ENCODE data around the gene ITGAL.

The ITGAL gene

DNA sequence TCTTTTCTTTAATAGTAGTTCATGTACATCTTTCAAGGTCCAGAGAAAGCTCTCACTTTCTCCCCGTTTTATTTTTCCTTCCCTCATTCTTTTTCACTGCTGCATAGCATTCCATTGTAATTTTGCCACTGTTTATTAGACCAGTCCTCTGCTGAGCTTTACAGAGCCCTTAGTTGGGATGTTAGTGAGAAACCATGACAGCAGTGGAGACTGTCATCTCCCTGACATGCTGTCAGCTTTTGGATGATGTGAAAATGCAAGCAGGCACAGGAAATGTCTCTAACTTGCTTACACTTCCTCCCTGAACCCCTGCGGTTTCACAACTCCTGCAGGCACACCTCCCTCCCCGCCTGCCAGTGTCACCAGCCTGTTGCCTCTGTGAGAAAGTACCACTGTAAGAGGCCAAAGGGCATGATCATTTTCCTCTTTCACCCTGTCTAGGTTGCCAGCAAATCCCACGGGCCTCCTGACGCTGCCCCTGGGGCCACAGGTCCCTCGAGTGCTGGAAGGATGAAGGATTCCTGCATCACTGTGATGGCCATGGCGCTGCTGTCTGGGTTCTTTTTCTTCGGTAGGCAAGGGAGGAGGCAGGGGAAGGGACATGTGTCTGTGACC, at the start of gene ITGAL:
ITGAL (plus strand) TSS at position 415 of the 615 bp plus-strand sequence; CDS start at position 511, 96 bp downstream.
- H3K27ac Mint-ChIP-seq = peak within 1 kb of the TSS; percentile 95
- H3K27me3 Mint-ChIP-seq = no peaks in the 10 kb centered on the region
- H3K4me3 Mint-ChIP-seq = peak within 1 kb of the TSS; percentile 99
- H3K36me3 Mint-ChIP-seq = peaks cover 6% of the 10 kb centered on the region
- H3K4me1 Mint-ChIP-seq (ENCODE audit: low read depth) = peaks cover 67% of the 10 kb centered on the region
- no peaks in the 10 kb centered on the region for H3K9me3 Mint-ChIP-seq (ENCODE audit: low read depth)

DNA sequence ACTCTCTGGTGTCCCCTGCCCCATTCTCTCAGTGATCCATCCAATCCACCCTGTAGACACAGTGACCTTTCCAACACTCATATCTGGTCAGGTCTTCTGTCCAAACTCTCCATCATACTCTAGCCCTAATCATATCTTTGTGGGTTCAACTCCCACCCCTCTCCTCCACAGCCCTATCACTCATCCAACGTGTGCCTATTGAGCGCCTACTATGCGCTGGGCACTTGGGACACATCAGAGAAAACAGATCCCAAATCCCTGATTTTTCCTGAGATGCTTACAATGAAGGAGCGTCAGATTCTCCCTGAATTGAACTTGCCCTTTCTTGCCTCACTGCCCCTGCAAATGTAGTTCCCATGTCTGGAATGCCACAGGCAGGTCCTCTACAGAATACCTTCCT, 44.5 kb upstream of the ITGAL start:
- H3K4me3 Mint-ChIP-seq = no peak overlapping the region
- H3K27me3 Mint-ChIP-seq = no peaks in the 10 kb centered on the region
- peaks cover 14% of the 10 kb centered on the region for H3K4me1 Mint-ChIP-seq (ENCODE audit: low read depth)
- no peaks in the 10 kb centered on the region for H3K9me3 Mint-ChIP-seq (ENCODE audit: low read depth)
- H3K27ac Mint-ChIP-seq = peak overlapping the region; percentile 84
- H3K36me3 Mint-ChIP-seq = peaks cover 6% of the 10 kb centered on the region

- H3K36me3 Mint-ChIP-seq = peaks cover 6% of the 10 kb centered on the region
- no peak overlapping the region for H3K4me3 Mint-ChIP-seq
- H3K27ac Mint-ChIP-seq = no peak overlapping the region
- no peaks in the 10 kb centered on the region for H3K9me3 Mint-ChIP-seq (ENCODE audit: low read depth)
- no peaks in the 10 kb centered on the region for H3K27me3 Mint-ChIP-seq
- H3K4me1 Mint-ChIP-seq (ENCODE audit: low read depth) = peaks cover 17% of the 10 kb centered on the region
Observed at GRCh38 chr16:30429418-30429677, 43.2 kb upstream of the ITGAL start.

DNA sequence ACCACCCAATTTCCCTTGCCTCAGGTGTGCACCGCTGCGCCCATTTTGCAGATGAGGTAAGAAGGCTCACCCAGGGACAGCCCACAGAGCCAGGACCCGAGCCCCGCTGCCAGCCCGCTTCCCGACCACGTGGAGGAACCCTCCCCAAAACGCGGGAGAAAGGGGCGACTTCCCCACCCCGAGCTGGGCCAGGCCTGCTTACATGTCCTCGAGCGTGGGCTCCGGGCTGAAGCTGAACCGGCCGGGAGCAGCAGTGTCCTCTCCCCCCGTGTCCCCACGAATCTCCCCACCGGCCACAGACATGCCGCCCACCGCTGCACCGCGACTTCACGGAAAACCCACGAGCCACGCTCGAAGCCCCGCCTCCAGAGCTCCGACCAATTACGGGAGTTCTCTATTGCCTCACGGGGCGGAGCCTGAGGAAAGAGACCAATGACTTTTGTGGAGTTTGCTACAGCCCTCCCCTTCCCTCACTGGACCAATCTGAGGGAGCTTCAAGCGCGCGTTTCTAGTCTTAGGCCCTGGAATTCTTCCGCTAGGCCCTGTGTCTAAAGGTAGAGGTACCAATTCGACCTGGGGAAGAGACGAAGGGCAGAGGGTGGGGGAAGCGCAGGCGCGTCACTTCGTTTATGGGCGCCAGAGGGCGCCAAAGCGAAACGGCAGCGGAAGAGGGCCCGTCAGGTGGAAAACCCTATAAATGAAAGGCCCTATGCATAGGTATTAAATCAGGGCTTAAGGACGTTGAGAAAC, 42.7 kb upstream of the ITGAL start, which contains the start of gene DCTPP1:
DCTPP1 (minus strand) TSS at position 353 of the 750 bp plus-strand sequence; CDS start at position 303, 50 bp downstream.
- H3K4me3 Mint-ChIP-seq = no peak within 1 kb of the TSS
- no peak within 1 kb of the TSS for H3K27ac Mint-ChIP-seq
- H3K9me3 Mint-ChIP-seq (ENCODE audit: low read depth) = no peaks in the 10 kb centered on the region
- no peaks in the 10 kb centered on the region for H3K27me3 Mint-ChIP-seq
- H3K36me3 Mint-ChIP-seq = peaks cover 6% of the 10 kb centered on the region
- peaks cover 20% of the 10 kb centered on the region for H3K4me1 Mint-ChIP-seq (ENCODE audit: low read depth)

GRCh38 chr16:30430428-30430970, 42.0 kb upstream of the ITGAL start:
- H3K27ac Mint-ChIP-seq = no peak overlapping the region
- H3K27me3 Mint-ChIP-seq = no peaks in the 10 kb centered on the region
- H3K4me1 Mint-ChIP-seq (ENCODE audit: low read depth) = peaks cover 23% of the 10 kb centered on the region
- H3K4me3 Mint-ChIP-seq = no peak overlapping the region
- H3K36me3 Mint-ChIP-seq = peaks cover 6% of the 10 kb centered on the region
- no peaks in the 10 kb centered on the region for H3K9me3 Mint-ChIP-seq (ENCODE audit: low read depth)

DNA sequence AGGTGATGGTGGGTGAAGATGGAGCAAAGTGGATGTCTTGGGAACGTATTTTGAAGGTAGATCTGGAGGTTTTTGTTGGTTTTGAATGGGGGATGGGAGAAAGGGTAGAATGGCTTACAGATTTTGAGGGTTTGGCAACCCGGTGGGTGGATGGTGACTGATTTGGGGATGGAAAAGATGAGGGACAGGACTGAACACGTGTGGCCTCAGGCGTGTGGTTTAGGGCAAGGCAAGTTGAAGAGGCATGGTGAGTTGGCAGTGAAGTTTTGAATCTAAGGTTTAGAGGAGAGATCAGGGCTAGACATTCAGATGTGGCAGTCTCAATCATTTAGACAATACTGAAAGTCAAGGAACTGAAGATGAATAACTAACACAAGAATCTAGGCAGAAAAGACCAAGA, 37.7 kb upstream of the ITGAL start:
- Mint-ChIP-seq H3K36me3 (no peaks in the 10 kb centered on the region), H3K27ac (peak overlapping the region; percentile 41), H3K4me3 (no peak overlapping the region), H3K9me3 (ENCODE audit: low read depth) (no peaks in the 10 kb centered on the region), H3K4me1 (ENCODE audit: low read depth) (peaks cover 9% of the 10 kb centered on the region), H3K27me3 (no peaks in the 10 kb centered on the region)

GRCh38 chr16:30437511-30438046, 35.0 kb upstream of the ITGAL start:
- Mint-ChIP-seq H3K36me3 (no peaks in the 10 kb centered on the region), H3K27ac (no peak overlapping the region)

DNA sequence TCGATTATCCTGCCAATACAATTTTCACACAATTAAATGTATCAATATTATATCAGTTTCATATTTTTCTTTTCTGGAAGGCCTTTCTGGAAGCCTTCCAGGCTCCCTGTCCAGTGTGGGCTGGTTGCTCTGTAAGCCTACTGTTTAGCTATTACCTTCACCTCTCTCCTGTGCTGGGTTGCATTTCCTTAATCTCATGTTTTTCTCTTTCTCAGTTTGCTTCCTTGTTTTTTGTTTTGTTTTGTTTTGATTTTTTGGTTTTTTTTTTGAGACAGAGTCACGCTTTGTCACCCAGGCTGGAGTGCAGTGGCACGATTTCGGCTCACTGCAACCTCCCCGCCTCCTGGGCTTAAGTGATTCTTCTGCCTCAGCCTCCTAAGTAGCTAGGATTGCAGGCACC, 33.7 kb upstream of the ITGAL start:
- peaks cover 20% of the 10 kb centered on the region for H3K4me1 Mint-ChIP-seq (ENCODE audit: low read depth)
- H3K4me3 Mint-ChIP-seq = no peak overlapping the region
- H3K27me3 Mint-ChIP-seq = no peaks in the 10 kb centered on the region
- no peaks in the 10 kb centered on the region for H3K9me3 Mint-ChIP-seq (ENCODE audit: low read depth)
- no peak overlapping the region for H3K27ac Mint-ChIP-seq
- peaks cover 8% of the 10 kb centered on the region for H3K36me3 Mint-ChIP-seq

More at GRCh38 chr16:30437511-30438046, 35.0 kb upstream of the ITGAL start:
- H3K4me3 Mint-ChIP-seq = no peak overlapping the region
- H3K9me3 Mint-ChIP-seq (ENCODE audit: low read depth) = no peaks in the 10 kb centered on the region
- H3K27me3 Mint-ChIP-seq = no peaks in the 10 kb centered on the region
- H3K4me1 Mint-ChIP-seq (ENCODE audit: low read depth) = peaks cover 11% of the 10 kb centered on the region

DNA sequence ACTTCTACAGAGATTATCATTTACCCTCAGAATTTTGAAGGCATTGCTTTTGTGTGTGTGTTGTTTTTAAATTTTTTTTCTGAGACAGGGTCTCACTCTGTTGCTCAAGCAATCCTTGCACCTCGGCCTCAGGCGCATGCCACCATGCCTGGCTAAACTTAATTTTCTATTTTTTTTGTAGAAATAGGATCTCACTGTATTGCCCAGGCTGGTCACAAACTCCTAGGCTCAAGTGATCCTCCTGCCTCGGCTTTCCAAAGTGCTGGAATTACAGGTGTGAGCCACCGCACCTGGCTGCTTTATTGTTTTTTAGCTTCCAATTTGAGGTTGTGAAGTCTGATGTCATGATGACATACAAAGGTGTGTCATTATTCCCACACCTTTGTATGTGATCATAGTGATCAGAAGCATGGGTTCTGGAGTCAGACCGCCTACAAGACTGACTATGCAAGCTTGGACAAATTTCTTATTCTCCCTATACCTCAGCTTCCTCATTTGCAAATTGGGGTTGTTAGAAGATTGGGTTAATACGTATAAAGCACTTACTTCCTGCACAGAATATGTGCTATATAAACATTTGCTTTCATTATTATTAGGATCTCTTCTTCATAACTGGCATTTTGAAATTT, 32.7 kb upstream of the ITGAL start:
- Mint-ChIP-seq H3K9me3 (ENCODE audit: low read depth) (no peaks in the 10 kb centered on the region), H3K4me3 (no peak overlapping the region), H3K36me3 (peaks cover 11% of the 10 kb centered on the region), H3K27ac (no peak overlapping the region), H3K4me1 (ENCODE audit: low read depth) (peaks cover 22% of the 10 kb centered on the region), H3K27me3 (no peaks in the 10 kb centered on the region)

- peaks cover 31% of the 10 kb centered on the region for H3K4me1 Mint-ChIP-seq (ENCODE audit: low read depth)
- peaks cover 13% of the 10 kb centered on the region for H3K36me3 Mint-ChIP-seq
- no peaks in the 10 kb centered on the region for H3K9me3 Mint-ChIP-seq (ENCODE audit: low read depth)
- peak overlapping the region; percentile 93 for H3K4me3 Mint-ChIP-seq
- H3K27ac Mint-ChIP-seq = peak overlapping the region; percentile 58
- H3K27me3 Mint-ChIP-seq = no peaks in the 10 kb centered on the region
Observed at GRCh38 chr16:30443631-30444030, 28.9 kb upstream of the ITGAL start.

DNA sequence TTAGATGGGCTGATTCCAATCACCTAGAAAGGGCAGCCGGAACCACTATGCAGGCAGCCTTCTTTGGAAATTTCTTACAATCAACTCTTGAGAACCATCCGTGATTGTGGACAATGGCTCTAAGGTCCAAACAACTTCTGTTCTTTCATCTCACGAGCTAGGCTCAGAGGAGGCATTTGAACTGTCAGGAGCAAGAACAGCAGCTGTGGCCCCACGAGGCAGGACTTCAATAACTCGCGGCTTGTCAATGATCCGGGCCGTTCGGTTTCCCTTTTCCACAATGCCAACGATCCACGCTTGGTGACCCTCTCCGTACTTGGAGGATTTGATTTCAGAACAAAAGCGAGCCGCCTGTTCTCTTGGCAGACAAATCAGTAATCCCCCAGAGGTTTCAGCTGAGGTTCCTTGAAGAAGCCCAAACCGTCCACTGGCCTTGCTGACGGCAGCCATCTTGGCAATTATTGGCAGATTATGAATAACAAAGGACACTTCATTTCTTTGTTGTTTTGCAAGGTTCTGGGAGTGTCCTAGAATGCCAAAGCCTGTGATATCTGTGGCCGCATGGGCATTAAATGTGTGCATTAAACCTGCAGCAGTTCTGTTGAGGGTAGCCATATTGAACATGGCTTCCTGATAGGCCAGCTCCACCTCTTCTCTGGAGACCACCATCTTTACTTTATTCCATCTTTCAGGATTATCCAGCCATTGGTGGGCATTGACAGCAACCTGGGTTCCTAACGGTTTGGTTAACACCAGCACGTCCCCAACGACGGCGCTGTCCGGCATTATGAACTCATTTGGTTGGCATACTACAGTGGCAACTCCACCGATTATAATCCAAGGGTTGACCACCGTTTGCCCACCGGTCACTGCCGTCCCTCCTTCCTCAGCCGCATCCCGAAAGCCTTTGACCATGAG, 28.1 kb upstream of the ITGAL start:
- Mint-ChIP-seq H3K36me3 (peaks cover 13% of the 10 kb centered on the region), H3K27ac (peak overlapping the region; percentile 72), H3K4me1 (ENCODE audit: low read depth) (peaks cover 33% of the 10 kb centered on the region), H3K9me3 (ENCODE audit: low read depth) (no peaks in the 10 kb centered on the region), H3K27me3 (no peaks in the 10 kb centered on the region), H3K4me3 (peak overlapping the region; percentile 93)

DNA sequence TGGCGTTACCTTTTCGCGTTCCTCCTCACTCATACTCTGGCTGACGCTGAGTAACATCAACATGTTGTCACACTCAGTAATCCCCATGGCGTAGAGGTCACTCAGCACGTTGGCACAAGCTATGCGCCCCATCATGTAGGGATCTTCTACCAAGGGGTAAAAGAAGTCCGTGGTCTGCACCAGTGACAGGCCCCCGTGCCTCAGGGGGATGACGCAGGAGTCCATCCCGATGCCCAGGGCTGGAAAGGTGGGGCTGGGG, 27.5 kb upstream of the ITGAL start:
- Mint-ChIP-seq H3K36me3 (peaks cover 13% of the 10 kb centered on the region), H3K4me3 (peak overlapping the region; percentile 93), H3K27ac (peak overlapping the region; percentile 72), H3K9me3 (ENCODE audit: low read depth) (no peaks in the 10 kb centered on the region), H3K4me1 (ENCODE audit: low read depth) (peaks cover 36% of the 10 kb centered on the region), H3K27me3 (no peaks in the 10 kb centered on the region)

DNA sequence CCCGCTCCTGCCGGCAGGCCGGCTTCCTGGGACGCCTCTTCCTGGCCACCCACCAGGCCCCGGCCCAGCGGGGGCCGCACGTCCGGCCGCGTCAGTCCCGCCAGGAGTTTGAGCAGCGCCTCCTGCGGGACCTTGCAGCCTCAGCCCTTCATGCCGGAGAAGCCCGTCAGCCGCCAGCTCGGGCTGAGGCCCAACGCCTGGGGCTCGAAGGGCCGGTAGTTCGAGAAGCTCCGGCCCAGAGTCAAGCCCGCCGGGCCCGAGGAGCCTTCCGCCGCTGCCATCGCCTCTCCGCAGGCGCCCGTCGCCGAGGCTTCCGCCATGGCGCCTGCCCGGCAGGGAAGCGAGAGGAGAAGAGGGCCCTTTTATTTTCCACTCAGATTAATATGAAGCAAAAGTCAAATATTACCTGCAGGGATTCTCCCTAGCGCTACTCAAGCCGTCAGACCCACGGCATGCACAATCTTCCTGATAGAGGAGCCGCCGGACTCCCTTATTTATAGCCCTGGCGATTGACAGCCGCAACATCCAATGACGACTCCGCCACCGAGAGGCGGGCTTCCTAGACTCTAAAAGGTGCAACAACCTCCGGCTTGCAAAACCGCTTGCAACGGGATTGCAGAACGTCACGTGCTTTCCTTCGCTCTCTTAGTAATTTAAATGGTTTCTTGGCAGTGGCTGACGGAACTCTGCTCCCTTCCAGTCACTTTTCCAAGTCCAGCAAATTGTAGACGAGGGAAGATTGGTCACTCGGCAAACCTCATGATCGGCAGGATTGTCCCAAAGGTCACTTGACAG, 26.9 kb upstream of the ITGAL start, which contains the start of gene SEPHS2:
SEPHS2 (minus strand) TSS at position 467 of the 795 bp plus-strand sequence; CDS start at position 320, 147 bp downstream.
- Mint-ChIP-seq H3K27me3 (no peaks in the 10 kb centered on the region), H3K4me3 (peak within 1 kb of the TSS; percentile 93), H3K4me1 (ENCODE audit: low read depth) (peaks cover 41% of the 10 kb centered on the region), H3K9me3 (ENCODE audit: low read depth) (no peaks in the 10 kb centered on the region), H3K27ac (peak within 1 kb of the TSS; percentile 98), H3K36me3 (peaks cover 13% of the 10 kb centered on the region)

- Mint-ChIP-seq H3K27ac (peak overlapping the region; percentile 98), H3K27me3 (no peaks in the 10 kb centered on the region), H3K9me3 (ENCODE audit: low read depth) (no peaks in the 10 kb centered on the region), H3K4me3 (peak overlapping the region; percentile 93), H3K36me3 (peaks cover 13% of the 10 kb centered on the region), H3K4me1 (ENCODE audit: low read depth) (peaks cover 46% of the 10 kb centered on the region)
Observed at GRCh38 chr16:30446203-30446595, 26.3 kb upstream of the ITGAL start.
